GM12875 (cell line): ENCODE results near the gene RNF144A.

ENCODE experiments used
- H3K4me3 ChIP-seq: one replicate; pipeline ENCODE4 v1.5.1; 2011; ENCODE audit warnings: low read depth, low read length, control low read depth
- TF ChIP-seq, protein P1 (sequence below): IDR thresholded peaks from 2 replicates; pipeline ENCODE4 v1.5.1; 2011; ENCODE audit warnings: low read depth, mild to moderate bottlenecking, control low read depth, inconsistent platforms, low read length, moderate library complexity, borderline replicate concordance; ENCODE audit not compliant: insufficient read depth

The RNF144A gene

DNA sequence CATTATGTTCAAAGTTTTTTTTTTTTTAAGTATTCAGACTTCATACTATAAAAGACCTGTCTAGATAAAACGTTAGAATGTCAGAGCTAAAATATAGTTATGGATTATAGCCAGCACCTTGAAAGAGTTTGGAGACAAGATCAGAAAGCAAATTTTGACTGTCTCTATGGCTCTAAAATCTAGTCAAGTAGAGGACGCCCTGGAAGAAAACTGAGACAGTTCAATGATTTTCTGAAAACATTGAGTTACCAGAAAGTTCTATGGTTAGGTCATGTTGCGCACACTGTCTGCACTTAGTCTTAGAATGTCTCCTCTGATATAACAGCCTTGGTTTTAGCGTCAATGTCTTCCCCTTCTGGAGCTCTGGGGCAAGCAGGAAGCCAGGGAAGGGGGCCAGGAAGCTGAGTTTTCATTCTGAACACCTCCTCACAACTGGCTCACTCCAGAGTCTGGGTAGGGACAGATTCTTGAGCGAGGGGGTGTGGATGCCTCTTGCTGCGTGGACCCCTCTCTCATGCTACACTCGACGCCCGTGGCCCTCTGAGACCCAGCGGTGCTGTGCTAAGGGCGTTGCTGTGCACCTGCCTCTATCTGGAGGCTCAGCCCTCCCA lies 99.5 kb downstream of the RNF144A start:
- TF ChIP-seq, protein P1, sequence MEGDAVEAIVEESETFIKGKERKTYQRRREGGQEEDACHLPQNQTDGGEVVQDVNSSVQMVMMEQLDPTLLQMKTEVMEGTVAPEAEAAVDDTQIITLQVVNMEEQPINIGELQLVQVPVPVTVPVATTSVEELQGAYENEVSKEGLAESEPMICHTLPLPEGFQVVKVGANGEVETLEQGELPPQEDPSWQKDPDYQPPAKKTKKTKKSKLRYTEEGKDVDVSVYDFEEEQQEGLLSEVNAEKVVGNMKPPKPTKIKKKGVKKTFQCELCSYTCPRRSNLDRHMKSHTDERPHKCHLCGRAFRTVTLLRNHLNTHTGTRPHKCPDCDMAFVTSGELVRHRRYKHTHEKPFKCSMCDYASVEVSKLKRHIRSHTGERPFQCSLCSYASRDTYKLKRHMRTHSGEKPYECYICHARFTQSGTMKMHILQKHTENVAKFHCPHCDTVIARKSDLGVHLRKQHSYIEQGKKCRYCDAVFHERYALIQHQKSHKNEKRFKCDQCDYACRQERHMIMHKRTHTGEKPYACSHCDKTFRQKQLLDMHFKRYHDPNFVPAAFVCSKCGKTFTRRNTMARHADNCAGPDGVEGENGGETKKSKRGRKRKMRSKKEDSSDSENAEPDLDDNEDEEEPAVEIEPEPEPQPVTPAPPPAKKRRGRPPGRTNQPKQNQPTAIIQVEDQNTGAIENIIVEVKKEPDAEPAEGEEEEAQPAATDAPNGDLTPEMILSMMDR, result no peak

DNA sequence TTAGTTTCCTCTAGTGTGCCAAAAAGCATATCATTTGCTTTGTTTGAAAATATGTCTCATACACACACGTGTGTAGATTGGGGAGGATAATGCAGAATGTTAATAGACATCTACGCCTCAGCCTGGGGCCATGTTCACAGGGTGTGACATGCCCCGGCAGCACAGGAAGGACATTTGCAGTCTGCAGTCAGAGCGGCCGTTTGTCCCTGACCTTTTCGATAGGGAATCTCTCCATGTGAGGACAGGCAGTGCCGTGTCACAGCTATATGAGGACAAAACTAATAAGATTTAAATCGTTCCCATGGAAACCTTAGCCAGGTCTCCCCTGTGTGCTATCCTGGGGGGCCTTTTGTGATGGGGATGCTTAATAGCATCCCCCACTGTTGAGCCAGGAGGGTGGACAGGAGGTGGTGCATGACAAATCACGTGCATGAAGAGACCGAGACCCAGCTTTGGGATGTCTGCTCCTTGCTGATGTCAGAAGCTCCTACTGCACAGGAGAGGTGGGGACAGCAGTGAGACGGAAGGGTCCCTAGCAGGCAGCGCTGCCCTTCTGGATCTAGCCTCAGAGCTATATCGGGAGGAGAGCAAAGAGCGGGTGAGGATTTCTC lies 100.6 kb downstream of the RNF144A start:
- no peak overlapping the region for H3K4me3 ChIP-seq
- TF ChIP-seq, protein P1, result no peak

More for the DNA sequence above, 99.5 kb downstream of the RNF144A start:
- no peak overlapping the region for H3K4me3 ChIP-seq

DNA sequence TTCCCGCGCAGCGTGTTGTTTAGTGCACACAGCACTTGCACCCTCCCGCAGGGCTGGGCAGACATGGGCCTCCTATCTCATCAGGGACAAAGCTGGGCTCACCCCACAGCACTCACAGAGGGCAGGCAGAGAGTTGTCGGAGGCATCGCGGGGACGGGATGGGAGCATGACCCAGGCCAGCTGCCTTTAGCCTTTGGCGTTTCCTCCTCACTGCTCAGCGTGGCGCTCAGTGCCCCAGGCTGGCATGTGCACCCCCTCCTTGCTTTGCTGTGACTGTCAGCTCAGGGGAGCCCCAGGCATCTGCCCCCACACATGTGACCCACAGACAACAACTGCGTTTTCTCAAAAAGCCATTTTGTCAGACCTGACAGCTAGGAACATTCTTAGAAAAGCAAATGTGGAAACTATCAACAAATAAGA lies 101.1 kb downstream of the RNF144A start:
- TF ChIP-seq, protein P1, result no peak
- H3K4me3 ChIP-seq, result no peak overlapping the region

DNA sequence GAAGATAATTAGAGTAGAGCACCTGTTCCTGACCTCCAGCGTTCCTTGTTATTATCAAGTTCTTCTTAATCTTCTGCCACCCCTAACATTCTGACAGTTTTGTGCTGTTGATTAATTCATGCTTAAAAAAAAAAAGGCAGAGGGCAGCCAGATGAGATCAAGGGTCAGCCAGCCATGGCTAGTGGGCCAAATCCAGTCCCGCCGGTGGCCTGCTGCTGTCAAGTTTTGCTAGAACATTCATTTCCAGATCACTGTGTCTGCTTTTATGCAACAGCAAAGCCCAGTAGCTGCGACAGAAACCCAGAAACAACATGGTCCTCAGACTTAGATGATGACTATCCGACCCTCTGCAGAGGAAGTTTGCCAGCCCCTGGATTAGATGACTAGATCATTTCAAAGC lies 101.6 kb downstream of the RNF144A start:
- H3K4me3 ChIP-seq, result no peak overlapping the region
- TF ChIP-seq, protein P1, result no peak

DNA sequence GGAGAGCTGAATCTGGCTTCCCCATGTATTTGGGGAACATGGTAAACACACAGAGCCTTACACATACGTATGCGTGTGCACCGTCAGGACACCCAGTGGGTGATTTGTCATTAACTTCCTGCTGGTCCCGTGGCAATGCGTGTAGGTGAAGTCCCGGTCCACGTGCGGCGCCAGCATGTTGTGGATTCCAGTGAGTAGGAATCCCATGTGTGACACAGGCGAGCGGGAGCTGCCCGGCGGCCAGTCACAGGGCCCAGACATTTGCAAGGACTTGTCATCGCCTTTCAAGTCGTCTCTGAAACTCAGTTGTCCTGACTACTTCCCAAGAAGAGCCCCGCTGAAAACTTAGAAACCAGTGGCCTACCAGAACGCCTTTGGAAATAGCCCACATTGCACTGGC lies 102.0 kb downstream of the RNF144A start:
- no peak overlapping the region for H3K4me3 ChIP-seq

DNA sequence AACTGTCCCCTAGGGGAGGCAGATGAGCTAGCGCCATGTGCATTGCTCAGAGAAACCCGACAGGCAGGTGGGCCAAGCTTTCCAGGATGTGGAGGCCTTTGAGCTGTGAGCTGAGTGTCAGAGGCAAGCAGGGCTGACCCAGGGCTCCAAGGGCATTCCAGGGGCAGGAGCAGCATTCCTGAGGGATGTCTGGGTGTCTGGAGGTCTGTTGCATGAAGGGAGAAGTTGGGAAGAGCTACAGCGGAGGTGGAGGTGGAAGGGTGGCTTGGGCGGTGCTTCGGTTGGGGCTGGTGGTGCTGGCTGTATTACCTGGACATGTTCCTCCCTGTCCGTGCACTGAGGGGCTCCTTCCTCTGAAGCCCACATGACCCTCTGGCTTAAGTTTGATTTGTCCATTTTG lies 102.8 kb downstream of the RNF144A start:
- TF ChIP-seq, protein P1, result no peak
- no peak overlapping the region for H3K4me3 ChIP-seq

More for the DNA sequence above, 102.0 kb downstream of the RNF144A start:
- TF ChIP-seq, protein P1, result no peak

DNA sequence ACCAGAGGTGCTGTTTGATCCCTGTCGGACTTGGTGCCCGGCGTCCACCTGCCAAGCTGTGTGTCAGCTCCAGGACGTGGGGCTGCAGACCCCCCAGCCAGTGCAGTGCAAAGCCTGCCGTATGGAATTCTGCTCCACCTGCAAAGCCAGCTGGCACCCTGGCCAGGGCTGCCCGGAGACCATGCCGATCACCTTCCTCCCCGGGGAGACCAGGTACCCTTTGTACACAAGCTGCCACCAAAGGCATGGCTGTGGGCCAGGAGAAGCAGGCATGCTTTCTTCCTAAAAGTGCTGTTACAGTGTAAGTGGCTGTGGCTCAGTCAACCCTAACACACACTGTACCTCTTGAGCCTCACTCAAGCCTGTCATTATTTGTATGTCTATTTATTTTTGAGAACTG lies 103.3 kb downstream of the RNF144A start:
- TF ChIP-seq, protein P1, result no peak
- no peak overlapping the region for H3K4me3 ChIP-seq
